BLaER1 (cell line): ENCODE results near the gene REPS2.

Experiments
- H3K27ac ChIP-seq: shearing (Covaris generic); formaldehyde crosslinking; 2 replicates; pipeline ENCODE4 v1.8.1; 2022
- H3K27me3 ChIP-seq: shearing (Covaris generic); formaldehyde crosslinking; 2 replicates; pipeline ENCODE4 v1.8.1; 2022
- H3K36me3 ChIP-seq: shearing (Covaris generic); formaldehyde crosslinking; 2 replicates; pipeline ENCODE4 v1.8.1; 2022
- H3K4me1 ChIP-seq: shearing (Covaris generic); formaldehyde crosslinking; 2 replicates; pipeline ENCODE4 v1.8.1; 2022
- H3K4me2 ChIP-seq: shearing (Covaris generic); formaldehyde crosslinking; 2 replicates; pipeline ENCODE4 v1.8.1; 2022
- H3K4me3 ChIP-seq: shearing (Covaris generic); formaldehyde crosslinking; 2 replicates; pipeline ENCODE4 v1.8.1; 2022
- H3K9ac ChIP-seq: shearing (Covaris generic); formaldehyde crosslinking; 2 replicates; pipeline ENCODE4 v1.8.1; 2022
- H3K9me3 ChIP-seq: shearing (Covaris generic); formaldehyde crosslinking; 2 replicates; pipeline ENCODE4 v1.8.1; 2022
- H4K20me1 ChIP-seq: shearing (Covaris generic); formaldehyde crosslinking; 2 replicates; pipeline ENCODE4 v1.8.1; 2022
- Cebpa-rat ChIP-seq: shearing (Covaris generic); IDR thresholded peaks from 2 replicates; pipeline ENCODE4 v1.8.1; 2022

Gene REPS2

DNA sequence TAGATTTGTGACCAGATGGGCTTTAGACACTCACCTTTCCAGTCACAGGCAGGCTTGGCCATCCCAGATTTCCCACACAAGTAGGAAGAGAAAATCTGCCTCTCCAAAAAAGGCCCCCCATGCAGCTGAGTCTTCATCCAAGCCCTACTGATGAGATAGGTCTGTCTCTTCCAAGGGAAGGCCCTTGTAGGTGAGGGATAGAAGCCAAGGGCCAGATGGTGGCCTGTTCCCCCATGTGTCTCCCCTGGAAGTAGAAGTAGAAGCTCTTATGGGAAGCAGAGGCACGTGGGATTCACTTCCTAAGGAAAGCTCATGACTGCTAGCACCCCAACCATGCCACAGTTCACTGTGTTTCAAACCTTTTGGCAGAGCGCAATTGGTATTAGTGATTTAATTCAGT lies 81.5 kb downstream of the REPS2 start:
- Histone ChIP-seq H3K4me2 (no peak overlapping the region), H3K27me3 (peaks cover 90% of the 10 kb centered on the region), H3K9ac (no peak overlapping the region), H3K27ac (no peak overlapping the region), H3K4me1 (peaks cover 8% of the 10 kb centered on the region; the same call in 1 of the 2 replicates), H3K4me3 (no peak overlapping the region), H4K20me1 (no peaks in the 10 kb centered on the region; the same call in 1 of the 2 replicates), H3K9me3 (no peaks in the 10 kb centered on the region), H3K36me3 (no peaks in the 10 kb centered on the region)
- TF ChIP-seq Cebpa-rat = no peak

DNA sequence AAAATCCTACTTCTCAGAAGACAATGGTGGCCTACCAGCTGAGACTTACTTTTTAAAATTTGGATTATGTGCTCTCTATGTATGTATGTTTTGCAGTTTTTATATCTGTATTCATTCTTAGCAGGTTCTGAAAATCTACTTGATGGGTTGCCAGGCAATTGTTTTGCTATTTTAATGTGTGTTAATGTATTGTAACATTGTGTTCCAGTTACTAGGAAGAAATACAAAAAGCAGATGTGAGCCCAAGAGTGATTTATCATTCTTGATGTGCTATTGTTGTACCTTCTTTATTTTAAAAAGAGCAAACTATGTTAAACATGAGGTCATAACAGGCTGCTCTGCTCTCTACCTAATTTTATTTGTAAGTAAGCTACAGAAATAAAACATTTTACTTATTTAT lies 81.9 kb downstream of the REPS2 start:
- Histone ChIP-seq H3K9ac (no peak overlapping the region), H3K4me2 (no peak overlapping the region), H3K27ac (no peak overlapping the region), H4K20me1 (no peaks in the 10 kb centered on the region; the same call in 1 of the 2 replicates), H3K36me3 (no peaks in the 10 kb centered on the region), H3K9me3 (no peaks in the 10 kb centered on the region), H3K4me3 (no peak overlapping the region), H3K27me3 (peaks cover 90% of the 10 kb centered on the region), H3K4me1 (peaks cover 8% of the 10 kb centered on the region; the same call in 1 of the 2 replicates)
- no peak for TF ChIP-seq Cebpa-rat

DNA sequence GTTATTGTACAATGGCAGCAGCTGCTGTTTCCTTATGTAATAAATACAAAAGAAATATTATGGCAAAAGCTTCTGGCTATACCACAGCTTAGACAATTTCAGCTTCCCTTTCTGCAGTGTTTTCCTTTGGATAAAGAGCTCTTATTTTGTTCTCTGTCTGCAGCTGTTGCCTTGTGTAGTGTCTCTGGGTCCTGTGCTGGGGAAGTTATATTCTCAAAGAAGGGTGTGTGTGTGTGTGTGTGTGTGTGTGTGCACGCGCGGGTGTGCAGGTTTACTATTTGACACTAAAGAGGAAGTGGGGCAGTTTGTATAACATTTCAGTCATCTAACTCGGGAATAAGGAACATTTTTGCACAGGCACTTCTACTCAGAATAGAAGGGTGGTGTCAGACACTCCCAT lies 83.6 kb downstream of the REPS2 start:
- H3K9me3 ChIP-seq = no peaks in the 10 kb centered on the region
- no peaks in the 10 kb centered on the region; the same call in 1 of the 2 replicates for H4K20me1 ChIP-seq
- peaks cover under 1% of the 10 kb centered on the region; the same call in 1 of the 2 replicates for H3K4me1 ChIP-seq
- no peak overlapping the region for H3K4me2 ChIP-seq
- no peak overlapping the region for H3K4me3 ChIP-seq
- H3K27ac ChIP-seq = no peak overlapping the region
- no peak overlapping the region for H3K9ac ChIP-seq
- no peaks in the 10 kb centered on the region for H3K36me3 ChIP-seq
- TF ChIP-seq Cebpa-rat = no peak
- H3K27me3 ChIP-seq = peaks cover 93% of the 10 kb centered on the region

DNA sequence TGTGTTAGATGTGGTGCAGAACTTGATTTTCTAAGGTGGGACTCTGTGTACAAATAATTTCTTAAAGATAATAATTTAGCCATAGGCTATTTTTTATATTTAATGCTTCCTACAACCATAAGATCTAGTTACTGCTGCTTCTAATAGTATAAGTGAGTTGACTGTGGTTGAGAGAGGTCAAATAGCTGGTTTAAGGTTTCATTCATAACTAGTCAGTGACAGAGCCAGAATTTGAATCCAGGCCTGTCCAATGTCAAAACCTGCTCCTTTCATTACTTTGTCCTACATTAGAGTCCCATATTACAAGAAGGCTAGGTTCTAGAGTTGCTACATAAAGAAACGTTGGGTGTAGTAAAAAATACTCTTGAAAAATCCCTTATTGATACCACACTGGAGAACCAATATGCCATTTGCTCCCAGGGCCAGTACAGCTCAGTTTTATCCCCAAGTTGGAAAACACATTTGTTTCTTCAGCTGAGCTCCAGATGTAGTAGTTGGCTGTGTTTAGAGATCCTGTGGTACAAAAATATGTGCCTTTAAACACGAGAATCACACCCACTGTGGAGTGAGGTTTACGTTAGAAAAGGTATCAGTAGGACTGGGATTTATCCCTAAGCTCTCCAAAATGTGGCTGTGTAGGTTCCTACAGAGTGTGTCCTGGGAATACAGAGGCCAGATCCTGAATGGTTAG lies 84.3 kb downstream of the REPS2 start:
- Histone ChIP-seq H3K27ac (no peak overlapping the region), H3K4me3 (no peak overlapping the region), H3K36me3 (no peaks in the 10 kb centered on the region), H3K27me3 (peaks cover 95% of the 10 kb centered on the region), H3K9me3 (no peaks in the 10 kb centered on the region), H3K4me1 (no peaks in the 10 kb centered on the region), H4K20me1 (no peaks in the 10 kb centered on the region; the same call in 1 of the 2 replicates), H3K9ac (no peak overlapping the region), H3K4me2 (no peak overlapping the region)
- TF ChIP-seq Cebpa-rat = no peak

DNA sequence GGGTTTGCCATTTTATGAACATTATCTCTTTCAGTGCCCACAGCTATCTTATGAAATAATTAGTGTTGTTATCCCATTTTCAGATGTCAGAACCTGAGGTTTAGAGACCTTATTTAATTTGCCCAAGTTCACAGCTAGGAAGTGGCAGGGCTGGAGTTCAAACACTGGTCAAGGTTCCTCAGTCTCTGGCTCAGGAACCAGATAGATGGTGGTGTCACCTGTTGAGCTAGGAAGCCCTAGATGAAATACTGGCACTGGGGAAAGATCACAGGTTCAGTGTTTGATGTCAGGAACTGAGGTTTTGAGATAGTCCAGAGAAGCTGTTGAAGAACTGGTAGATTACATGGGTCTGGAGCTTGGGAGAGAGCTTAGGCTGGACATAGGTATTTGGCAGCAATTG lies 85.4 kb downstream of the REPS2 start:
- Histone ChIP-seq H3K4me3 (no peak overlapping the region), H3K9me3 (no peaks in the 10 kb centered on the region), H3K9ac (no peak overlapping the region), H4K20me1 (no peaks in the 10 kb centered on the region; the same call in 1 of the 2 replicates), H3K27me3 (peaks cover 95% of the 10 kb centered on the region), H3K36me3 (no peaks in the 10 kb centered on the region), H3K27ac (no peak overlapping the region), H3K4me2 (no peak overlapping the region), H3K4me1 (no peaks in the 10 kb centered on the region)
- no peak for TF ChIP-seq Cebpa-rat

DNA sequence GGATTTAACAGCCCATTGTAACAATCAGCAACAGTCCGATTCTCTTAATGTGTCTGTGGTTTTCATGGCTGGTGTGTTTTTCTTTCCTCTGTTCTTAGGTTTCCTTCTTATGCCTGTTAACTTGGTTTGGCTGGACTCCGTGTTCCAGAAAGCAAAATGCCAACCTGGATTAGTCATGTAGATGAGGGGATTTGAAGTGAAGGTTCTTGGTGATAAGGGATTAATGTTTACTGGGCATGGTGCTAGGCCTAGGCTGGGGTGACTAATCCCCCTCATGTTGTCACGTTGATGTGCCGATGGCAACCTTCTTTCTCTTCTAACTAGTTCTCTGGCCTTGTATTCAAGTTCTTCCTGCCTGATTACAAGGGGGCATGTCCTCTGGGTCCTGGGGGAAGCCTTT lies 85.9 kb downstream of the REPS2 start:
- H3K27ac ChIP-seq = no peak overlapping the region
- no peaks in the 10 kb centered on the region for H3K4me1 ChIP-seq
- no peak for TF ChIP-seq Cebpa-rat
- H3K9ac ChIP-seq = no peak overlapping the region
- no peak overlapping the region for H3K4me2 ChIP-seq
- no peaks in the 10 kb centered on the region for H3K36me3 ChIP-seq
- H3K27me3 ChIP-seq = peaks cover 95% of the 10 kb centered on the region
- no peaks in the 10 kb centered on the region; the same call in 1 of the 2 replicates for H4K20me1 ChIP-seq
- H3K9me3 ChIP-seq = no peaks in the 10 kb centered on the region
- H3K4me3 ChIP-seq = no peak overlapping the region

DNA sequence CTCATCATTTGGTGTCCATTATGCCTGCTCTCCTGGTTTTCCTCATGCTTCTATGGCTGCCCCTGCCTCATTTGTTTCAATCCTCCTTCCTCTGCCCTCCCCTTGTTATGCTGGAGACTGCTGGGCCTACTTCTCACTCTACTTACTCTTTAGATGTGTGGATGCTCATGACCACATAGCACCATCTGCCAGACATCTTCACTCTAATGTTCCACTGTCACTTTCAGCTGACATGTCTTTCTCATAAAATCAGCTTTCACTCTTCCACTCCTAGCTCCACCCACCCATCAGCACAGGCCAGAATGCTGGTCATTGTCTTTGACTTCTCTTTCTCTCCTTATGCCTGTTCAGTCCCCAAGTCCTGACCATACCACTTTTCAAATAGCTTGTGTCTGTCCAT lies 86.8 kb downstream of the REPS2 start:
- Histone ChIP-seq H3K4me1 (no peaks in the 10 kb centered on the region), H3K9ac (no peak overlapping the region), H4K20me1 (no peaks in the 10 kb centered on the region; the same call in 1 of the 2 replicates), H3K27ac (no peak overlapping the region), H3K4me3 (no peak overlapping the region), H3K27me3 (peaks cover 95% of the 10 kb centered on the region), H3K36me3 (no peaks in the 10 kb centered on the region), H3K9me3 (no peaks in the 10 kb centered on the region), H3K4me2 (no peak overlapping the region)
- TF ChIP-seq Cebpa-rat = no peak

DNA sequence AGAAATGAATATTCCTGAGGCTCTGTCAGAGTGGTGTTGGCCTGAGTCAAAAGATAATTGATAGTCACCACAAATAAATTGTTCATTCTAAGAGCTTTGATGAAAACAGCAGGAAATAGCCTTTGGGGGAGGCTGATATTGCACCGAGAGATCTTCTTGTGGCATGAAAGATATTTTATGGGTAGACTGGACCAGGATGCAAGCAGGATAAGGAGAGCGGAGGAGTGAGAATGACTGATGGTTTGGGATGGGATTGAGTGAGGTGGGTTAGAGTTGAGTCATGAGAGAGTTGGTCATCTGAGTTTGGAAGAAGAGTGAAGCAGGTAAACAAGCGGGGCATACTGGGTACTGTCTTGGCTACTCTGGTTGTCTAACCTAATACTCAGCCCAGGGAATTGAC lies 88.7 kb downstream of the REPS2 start:
- Histone ChIP-seq H3K27ac (no peak overlapping the region), H3K4me2 (no peak overlapping the region), H3K9ac (no peak overlapping the region), H4K20me1 (no peaks in the 10 kb centered on the region; the same call in 1 of the 2 replicates), H3K4me3 (no peak overlapping the region), H3K9me3 (no peaks in the 10 kb centered on the region), H3K36me3 (no peaks in the 10 kb centered on the region), H3K4me1 (no peaks in the 10 kb centered on the region), H3K27me3 (peaks cover 99% of the 10 kb centered on the region)
- no peak for TF ChIP-seq Cebpa-rat

DNA sequence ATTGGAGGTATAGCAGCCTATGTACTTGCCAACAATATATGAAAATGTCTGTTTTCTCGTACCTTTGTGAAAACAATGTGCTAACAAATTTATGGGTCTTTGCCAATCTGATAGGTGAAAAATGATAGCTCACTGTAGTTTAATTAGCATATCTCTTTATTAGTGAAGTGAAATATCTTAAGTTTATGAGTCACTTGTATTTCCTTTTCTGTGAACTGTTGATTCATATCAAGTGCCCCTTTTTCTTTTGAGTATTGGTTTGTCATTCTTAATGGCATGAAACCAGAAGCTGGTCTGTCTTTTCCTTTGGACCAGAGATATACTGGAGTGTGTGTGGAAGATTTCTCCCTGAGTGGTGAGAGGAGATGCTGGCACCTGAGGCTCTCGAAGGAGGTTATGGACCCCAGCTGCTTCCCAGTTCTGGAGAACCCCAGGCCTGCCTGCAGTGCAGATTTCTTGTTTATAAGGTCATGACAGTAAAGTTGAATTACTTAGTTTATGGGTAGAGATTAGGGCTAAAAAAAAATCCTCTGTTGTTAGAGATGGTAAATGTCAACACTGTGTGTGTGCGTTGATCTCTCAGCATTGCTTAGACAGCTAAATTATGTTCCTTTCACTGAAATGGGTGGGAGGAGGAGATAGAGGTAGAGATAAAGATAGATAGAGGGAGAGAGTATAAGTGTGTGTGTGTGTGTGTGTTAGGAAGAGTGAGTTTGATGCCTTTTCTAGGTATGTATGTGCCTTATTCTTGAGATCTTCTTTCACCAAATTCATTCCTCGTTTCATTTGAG lies 89.9 kb downstream of the REPS2 start:
- Histone ChIP-seq H3K4me3 (no peak overlapping the region), H3K27me3 (peaks cover 99% of the 10 kb centered on the region), H3K9me3 (no peaks in the 10 kb centered on the region), H3K27ac (no peak overlapping the region), H3K36me3 (no peaks in the 10 kb centered on the region), H4K20me1 (no peaks in the 10 kb centered on the region; the same call in 1 of the 2 replicates), H3K4me1 (no peaks in the 10 kb centered on the region), H3K4me2 (no peak overlapping the region), H3K9ac (no peak overlapping the region)
- TF ChIP-seq Cebpa-rat = no peak

DNA sequence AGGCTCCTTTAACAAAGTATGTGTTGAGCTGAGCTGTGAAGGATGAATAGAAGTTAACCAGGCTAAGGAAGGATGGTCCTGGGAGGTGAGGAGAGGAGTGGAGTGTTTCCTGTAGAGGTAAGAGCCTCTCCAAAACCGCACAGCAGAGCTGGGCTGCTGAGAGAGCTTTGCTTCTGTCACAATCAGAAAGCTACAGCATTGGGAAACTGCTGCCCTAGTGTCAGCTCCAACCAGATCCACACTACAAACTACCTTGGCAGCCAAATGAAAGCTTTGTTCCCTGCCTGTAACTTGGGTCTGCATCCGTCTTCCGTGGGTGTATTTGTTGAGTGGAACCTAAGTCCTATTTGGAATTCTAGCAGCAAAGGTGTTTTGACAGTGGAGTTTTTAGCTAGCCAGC lies 91.8 kb downstream of the REPS2 start:
- Histone ChIP-seq H4K20me1 (no peaks in the 10 kb centered on the region), H3K9ac (no peak overlapping the region), H3K4me3 (no peak overlapping the region), H3K4me1 (no peaks in the 10 kb centered on the region), H3K4me2 (no peak overlapping the region), H3K27ac (no peak overlapping the region), H3K36me3 (no peaks in the 10 kb centered on the region), H3K9me3 (no peaks in the 10 kb centered on the region), H3K27me3 (peaks cover 96% of the 10 kb centered on the region)
- TF ChIP-seq Cebpa-rat = no peak
